ENCODE measurements around the gene EFNA3.

The EFNA3 gene

GRCh38 chr1:155078469-155079209, at the start of gene EFNA3:
Gene EFNA3, plus strand, starts transcription at chr1:155078837. Its CDS starts 105 bp downstream, at chr1:155078942.
- peak within 1 kb of the TSS in 20 of 21 experiments; percentile 42 to 90 (median 78) for H3K27ac ChIP-seq
- H3K4me3 ChIP-seq, result peak within 1 kb of the TSS; percentile 40 to 62 (median 51)

- Histone ChIP-seq H3K4me3 (no peak overlapping the region), H3K27ac (no peak overlapping the region)
Measured at GRCh38 chr1:155029513-155030242, 49.0 kb upstream of the EFNA3 start.

- Histone ChIP-seq H3K27ac (no peak overlapping the region), H3K4me3 (no peak overlapping the region)
Measured at GRCh38 chr1:155030243-155030795, 48.3 kb upstream of the EFNA3 start.

GRCh38 chr1:155030899-155031298, 47.7 kb upstream of the EFNA3 start:
- Histone ChIP-seq H3K4me3 (no peak overlapping the region), H3K27ac (no peak overlapping the region)

GRCh38 chr1:155032886-155033285, 45.8 kb upstream of the EFNA3 start:
- Histone ChIP-seq H3K4me3 (no peak overlapping the region), H3K27ac (no peak overlapping the region)

GRCh38 chr1:155033524-155033923, 45.1 kb upstream of the EFNA3 start, which contains the start of the genes DCST1 and DCST2:
Gene DCST1, plus strand, starts transcription at chr1:155033824. Its CDS starts 213 bp downstream, at chr1:155034037.
Gene DCST2, minus strand, starts transcription at chr1:155033781. Its CDS starts 80 bp downstream, at chr1:155033701.
- no peak within 1 kb of the TSS for H3K4me3 ChIP-seq

GRCh38 chr1:155034318-155035208, 44.1 kb upstream of the EFNA3 start:
- Histone ChIP-seq H3K4me3 (no peak overlapping the region), H3K27ac (no peak overlapping the region)

More at GRCh38 chr1:155033524-155033923, 45.1 kb upstream of the EFNA3 start, which contains the start of the genes DCST1 and DCST2:
- H3K27ac ChIP-seq, result no peak within 1 kb of the TSS

GRCh38 chr1:155035936-155036335, 42.7 kb upstream of the EFNA3 start:
- no peak overlapping the region for H3K4me3 ChIP-seq

GRCh38 chr1:155037043-155037442, 41.6 kb upstream of the EFNA3 start:
- Histone ChIP-seq H3K27ac (peak overlapping the region in 4 of 21 experiments; percentile 64 to 83 (median 74)), H3K4me3 (no peak overlapping the region)

More at GRCh38 chr1:155035936-155036335, 42.7 kb upstream of the EFNA3 start:
- H3K27ac ChIP-seq, result no peak overlapping the region

- H3K4me3 ChIP-seq, result no peak overlapping the region
- H3K27ac ChIP-seq, result peak overlapping the region in 18 of 21 experiments; percentile 56 to 86 (median 68)
Measured at GRCh38 chr1:155037851-155038441, 40.7 kb upstream of the EFNA3 start.

- no peak overlapping the region for H3K4me3 ChIP-seq
- H3K27ac ChIP-seq, result peak overlapping the region in 20 of 21 experiments; percentile 32 to 86 (median 70)
Measured at GRCh38 chr1:155038602-155039307, 39.9 kb upstream of the EFNA3 start.

GRCh38 chr1:155039308-155039669, 39.3 kb upstream of the EFNA3 start:
- Histone ChIP-seq H3K4me3 (no peak overlapping the region), H3K27ac (peak overlapping the region in 17 of 21 experiments; percentile 9 to 86 (median 64))

- H3K27ac ChIP-seq, result peak overlapping the region in 1 of 21 experiments; percentile 10
- H3K4me3 ChIP-seq, result no peak overlapping the region
Measured at GRCh38 chr1:155040358-155041093, 38.1 kb upstream of the EFNA3 start.

- Histone ChIP-seq H3K4me3 (no peak overlapping the region), H3K27ac (no peak overlapping the region)
Measured at GRCh38 chr1:155042789-155043188, 35.8 kb upstream of the EFNA3 start.

- no peak overlapping the region for H3K27ac ChIP-seq
Measured at GRCh38 chr1:155043301-155043702, 35.3 kb upstream of the EFNA3 start.

GRCh38 chr1:155043793-155044192, 34.8 kb upstream of the EFNA3 start:
- Histone ChIP-seq H3K27ac (peak overlapping the region in 1 of 21 experiments; percentile 10), H3K4me3 (no peak overlapping the region)

More at GRCh38 chr1:155043301-155043702, 35.3 kb upstream of the EFNA3 start:
- no peak overlapping the region for H3K4me3 ChIP-seq

GRCh38 chr1:155044365-155044764, 34.3 kb upstream of the EFNA3 start:
- H3K4me3 ChIP-seq, result no peak overlapping the region
- peak overlapping the region in 4 of 21 experiments; percentile 11 to 43 (median 29) for H3K27ac ChIP-seq
